GM19452 (cell line): ENCODE measurements around the gene PRKACA.

ENCODE experiments used
- ATAC-seq: cut with Tn5 transposase; IDR thresholded peaks from one replicate; pipeline ENCODE4 v1.9.1; 2021; ENCODE audit not compliant: unreplicated experiment

PRKACA gene

GRCh38 chr19:14096272-14096992 is 21.1 kb downstream of the PRKACA start:
- ATAC-seq, result no peak

- ATAC-seq, result no peak
Observed at GRCh38 chr19:14094854-14095253, 22.7 kb downstream of the PRKACA start.

GRCh38 chr19:14093117-14093823 is 24.3 kb downstream of the PRKACA start:
- no peak for ATAC-seq

GRCh38 chr19:14091813-14092462 is 25.6 kb downstream of the PRKACA start:
- ATAC-seq, result no peak

- peak; percentile 64 for ATAC-seq
Observed at GRCh38 chr19:14091081-14091812, 26.3 kb downstream of the PRKACA start.

- ATAC-seq, result peak; percentile 34
Observed at GRCh38 chr19:14090509-14091080, 27.0 kb downstream of the PRKACA start, which contains the start of gene SAMD1. TSS of gene SAMD1 (minus strand) at chr19:14090751.

GRCh38 chr19:14089662-14090508 is 27.7 kb downstream of the PRKACA start:
- peak; percentile 19 for ATAC-seq

- ATAC-seq, result no peak
Observed at GRCh38 chr19:14089412-14089661, 28.2 kb downstream of the PRKACA start.

- no peak for ATAC-seq
Observed at GRCh38 chr19:14088634-14089411, 28.7 kb downstream of the PRKACA start.

GRCh38 chr19:14086098-14086497 is 31.5 kb downstream of the PRKACA start:
- no peak for ATAC-seq

GRCh38 chr19:14085309-14085995 is 32.1 kb downstream of the PRKACA start, which contains the start of gene C19orf67:
TSS of gene C19orf67 (minus strand) at chr19:14085783. CDS start at chr19:14085627, 156 bp downstream.
- no peak for ATAC-seq

GRCh38 chr19:14082675-14082960 is 34.9 kb downstream of the PRKACA start:
- ATAC-seq, result no peak

- peak; percentile 15 for ATAC-seq
Observed at GRCh38 chr19:14081797-14082674, 35.5 kb downstream of the PRKACA start.

GRCh38 chr19:14080887-14081796 is 36.4 kb downstream of the PRKACA start:
- peak; percentile 78 for ATAC-seq

- no peak for ATAC-seq
Observed at GRCh38 chr19:14078411-14078810, 39.2 kb downstream of the PRKACA start.

GRCh38 chr19:14073925-14074838 is 43.4 kb downstream of the PRKACA start:
- no peak for ATAC-seq
